Panc1 (cell line): Measurements from ENCODE around the gene GPHA2. TPM values are rescaled to one million over a fixed set of nuclear protein-coding genes. Genes with fewer than 3 reads are reported as not detected.

Experiments
- ATAC-seq: fragments of 200-7000 bp; cut with Tn5 transposase; 2 replicates; pipeline ENCODE4 v1.9.1; 2020; ENCODE audit warnings: mild to moderate bottlenecking, moderate library complexity
- BruUV-seq: library from RNA; stranded (reverse); fragments of 400-500 nt; replicated peaks from 2 replicates; lab custom pipeline; 2021; lab: Mats Ljungman, UMichigan
- CTCF ChIA-PET: fragments of 300-600 bp; sonication (Branson Sonifier 250); formaldehyde crosslinking; loops from one replicate; lab custom pipeline; 2022; ENCODE audit warnings: antibody characterized with exemption; lab: Charles Lee
- POLR2A ChIA-PET: fragments of 300-600 bp; sonication (Branson Sonifier 250); formaldehyde crosslinking; loops from one replicate; lab custom pipeline; 2022; ENCODE audit warnings: antibody characterized with exemption; lab: Charles Lee
- DNase-seq: peaks from one replicate; pipeline ENCODE4 v3.0.0-alpha.2; 2010; ENCODE audit warnings: low read depth, low spot score
- H3K27ac ChIP-seq: 2 replicates; pipeline ENCODE4 v1.5.1; 2011; ENCODE audit warnings: mild to moderate bottlenecking, low read length, inconsistent platforms
- H3K27me3 ChIP-seq: fragments of 200-500 bp; sonication (Bioruptor generic); 2 replicates; pipeline ENCODE4 v1.6.0; 2014; ENCODE audit warnings: low read length, inconsistent platforms; ENCODE audit not compliant: control insufficient read depth, insufficient read depth
- H3K36me3 ChIP-seq: fragments of 200-500 bp; sonication (Bioruptor generic); 2 replicates; pipeline ENCODE4 v1.5.1; 2014; ENCODE audit warnings: inconsistent platforms, mild to moderate bottlenecking, low read length, moderate library complexity; ENCODE audit not compliant: control insufficient read depth, insufficient read depth
- H3K4me1 ChIP-seq: 2 replicates; pipeline ENCODE4 v1.5.1; 2011; ENCODE audit warnings: inconsistent platforms, mild to moderate bottlenecking, low read length, moderate library complexity; ENCODE audit not compliant: control insufficient read depth, insufficient read depth
- H3K4me3 ChIP-seq, 2 experiments: 2 replicates each; pipeline ENCODE4 v1.5.1; 2011 to 2012; ENCODE audit warnings: low read depth in 2 of 2, low read length in 2 of 2, mild to moderate bottlenecking in 2 of 2, inconsistent platforms in 1 of 2, moderate library complexity in 1 of 2
- H3K9me3 ChIP-seq: fragments of 200-500 bp; sonication (Bioruptor generic); 2 replicates; pipeline ENCODE4 v1.5.1; 2014; ENCODE audit warnings: low read depth, mild to moderate bottlenecking, inconsistent platforms, low read length, moderate library complexity; ENCODE audit not compliant: control insufficient read depth, insufficient read depth
- POLR2AphosphoS5 ChIP-seq: IDR thresholded peaks from 2 replicates; pipeline ENCODE4 v1.6.1; 2012; ENCODE audit warnings: mild to moderate bottlenecking, low read depth, low read length, moderate library complexity
- SIN3A ChIP-seq: IDR thresholded peaks from 2 replicates; pipeline ENCODE4 v1.6.1; 2012; ENCODE audit warnings: low read depth, mild to moderate bottlenecking, low read length, moderate library complexity, borderline replicate concordance; ENCODE audit not compliant: insufficient read depth
- TCF7L2 ChIP-seq: IDR thresholded peaks from 2 replicates; pipeline ENCODE4 v1.6.1; 2011; ENCODE audit warnings: mild to moderate bottlenecking, low read depth, low read length, inconsistent platforms
- in situ Hi-C: cut with HindIII; loops from 2 replicates; pipeline ENCODE4 v1.10.0; 2016; ENCODE audit warnings: low sequenced_read_pairs, low pct_unique_long_range_greater_than_20kb
- intact Hi-C: fragments of 100-400 bp; cut with micrococcal nuclease; formaldehyde crosslinking; loops from one replicate; pipeline ENCODE4 v1.10.0; 2022; ENCODE audit not compliant: unreplicated experiment
- total RNA-seq: library from RNA; stranded (reverse); gene quantifications from one replicate; pipeline ENCODE4 v1.2.1, GENCODE V29; 2021; ENCODE audit not compliant: unreplicated experiment
- TF ChIP-seq, protein P1 (sequence below), 2 experiments: IDR thresholded peaks; 2 replicates each; pipeline ENCODE4 v1.6.1; 2011 to 2012; ENCODE audit warnings: low read depth in 2 of 2, control low read depth in 1 of 2, low read length in 1 of 2, mild to moderate bottlenecking in 1 of 2, moderate library complexity in 1 of 2; ENCODE audit not compliant: insufficient read depth in 1 of 2
- TF ChIP-seq, protein P2 (sequence below): fragments of 450-650 bp; IDR thresholded peaks from 2 replicates; pipeline ENCODE4 v1.5.1; 2017; ENCODE audit warnings: mild to moderate bottlenecking

GPHA2 gene
- total RNA-seq, 1 experiment from 2014 or later = not detected

DNA sequence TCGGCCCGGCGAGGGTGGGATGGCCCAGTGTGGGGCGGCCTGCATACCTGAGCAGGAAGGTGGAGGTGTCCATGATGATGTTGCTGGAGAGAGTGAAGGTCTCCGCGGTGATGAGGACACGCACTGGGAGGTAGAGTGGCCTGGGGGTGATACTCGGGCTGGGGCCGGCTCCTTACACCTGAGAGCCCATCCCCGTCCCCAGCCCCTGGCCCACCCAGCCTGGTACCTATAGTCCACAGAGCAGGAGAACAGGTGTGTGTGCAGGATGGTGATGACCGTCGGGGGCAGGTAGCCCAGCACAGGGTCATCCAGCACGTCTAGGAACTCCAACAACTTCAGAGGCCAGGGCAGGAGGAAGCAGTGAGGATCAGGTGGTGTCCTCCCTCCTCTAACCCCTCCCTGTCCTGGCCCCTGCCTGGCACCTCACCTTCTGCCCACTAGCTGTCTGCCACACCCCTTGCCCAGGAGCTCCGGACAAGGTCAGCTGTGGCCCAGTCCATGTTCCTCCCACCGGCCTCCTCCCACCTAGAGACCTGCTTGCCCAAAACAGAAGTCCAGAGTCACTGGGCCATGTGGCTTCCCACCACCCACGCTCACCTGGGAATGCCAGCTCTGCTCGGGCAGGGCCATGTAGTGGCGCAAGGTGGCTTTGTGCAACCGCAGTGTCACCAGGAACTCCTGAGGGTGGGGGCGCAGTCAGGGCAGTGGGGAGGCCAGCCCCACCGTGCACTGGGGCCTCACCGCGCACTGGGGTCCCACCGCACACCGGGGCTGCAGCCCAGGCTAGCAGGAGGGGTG, 30.0 kb downstream of the GPHA2 start:
- TF ChIP-seq, protein P1, sequence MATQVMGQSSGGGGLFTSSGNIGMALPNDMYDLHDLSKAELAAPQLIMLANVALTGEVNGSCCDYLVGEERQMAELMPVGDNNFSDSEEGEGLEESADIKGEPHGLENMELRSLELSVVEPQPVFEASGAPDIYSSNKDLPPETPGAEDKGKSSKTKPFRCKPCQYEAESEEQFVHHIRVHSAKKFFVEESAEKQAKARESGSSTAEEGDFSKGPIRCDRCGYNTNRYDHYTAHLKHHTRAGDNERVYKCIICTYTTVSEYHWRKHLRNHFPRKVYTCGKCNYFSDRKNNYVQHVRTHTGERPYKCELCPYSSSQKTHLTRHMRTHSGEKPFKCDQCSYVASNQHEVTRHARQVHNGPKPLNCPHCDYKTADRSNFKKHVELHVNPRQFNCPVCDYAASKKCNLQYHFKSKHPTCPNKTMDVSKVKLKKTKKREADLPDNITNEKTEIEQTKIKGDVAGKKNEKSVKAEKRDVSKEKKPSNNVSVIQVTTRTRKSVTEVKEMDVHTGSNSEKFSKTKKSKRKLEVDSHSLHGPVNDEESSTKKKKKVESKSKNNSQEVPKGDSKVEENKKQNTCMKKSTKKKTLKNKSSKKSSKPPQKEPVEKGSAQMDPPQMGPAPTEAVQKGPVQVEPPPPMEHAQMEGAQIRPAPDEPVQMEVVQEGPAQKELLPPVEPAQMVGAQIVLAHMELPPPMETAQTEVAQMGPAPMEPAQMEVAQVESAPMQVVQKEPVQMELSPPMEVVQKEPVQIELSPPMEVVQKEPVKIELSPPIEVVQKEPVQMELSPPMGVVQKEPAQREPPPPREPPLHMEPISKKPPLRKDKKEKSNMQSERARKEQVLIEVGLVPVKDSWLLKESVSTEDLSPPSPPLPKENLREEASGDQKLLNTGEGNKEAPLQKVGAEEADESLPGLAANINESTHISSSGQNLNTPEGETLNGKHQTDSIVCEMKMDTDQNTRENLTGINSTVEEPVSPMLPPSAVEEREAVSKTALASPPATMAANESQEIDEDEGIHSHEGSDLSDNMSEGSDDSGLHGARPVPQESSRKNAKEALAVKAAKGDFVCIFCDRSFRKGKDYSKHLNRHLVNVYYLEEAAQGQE (IDR thresholded peaks at IDR 0.05; ENCODE audit: insufficient read depth in 1 of 2, low read depth in 2 of 2, low read length in 1 of 2) = no peak
- no peak for TF ChIP-seq TCF7L2
- no peak for TF ChIP-seq SIN3A
- no peak for TF ChIP-seq POLR2AphosphoS5
- TF ChIP-seq, protein P2, sequence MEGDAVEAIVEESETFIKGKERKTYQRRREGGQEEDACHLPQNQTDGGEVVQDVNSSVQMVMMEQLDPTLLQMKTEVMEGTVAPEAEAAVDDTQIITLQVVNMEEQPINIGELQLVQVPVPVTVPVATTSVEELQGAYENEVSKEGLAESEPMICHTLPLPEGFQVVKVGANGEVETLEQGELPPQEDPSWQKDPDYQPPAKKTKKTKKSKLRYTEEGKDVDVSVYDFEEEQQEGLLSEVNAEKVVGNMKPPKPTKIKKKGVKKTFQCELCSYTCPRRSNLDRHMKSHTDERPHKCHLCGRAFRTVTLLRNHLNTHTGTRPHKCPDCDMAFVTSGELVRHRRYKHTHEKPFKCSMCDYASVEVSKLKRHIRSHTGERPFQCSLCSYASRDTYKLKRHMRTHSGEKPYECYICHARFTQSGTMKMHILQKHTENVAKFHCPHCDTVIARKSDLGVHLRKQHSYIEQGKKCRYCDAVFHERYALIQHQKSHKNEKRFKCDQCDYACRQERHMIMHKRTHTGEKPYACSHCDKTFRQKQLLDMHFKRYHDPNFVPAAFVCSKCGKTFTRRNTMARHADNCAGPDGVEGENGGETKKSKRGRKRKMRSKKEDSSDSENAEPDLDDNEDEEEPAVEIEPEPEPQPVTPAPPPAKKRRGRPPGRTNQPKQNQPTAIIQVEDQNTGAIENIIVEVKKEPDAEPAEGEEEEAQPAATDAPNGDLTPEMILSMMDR = no peak
- no peak overlapping the region for H3K4me3 ChIP-seq
- CTCF ChIA-PET = no interaction called here

DNA sequence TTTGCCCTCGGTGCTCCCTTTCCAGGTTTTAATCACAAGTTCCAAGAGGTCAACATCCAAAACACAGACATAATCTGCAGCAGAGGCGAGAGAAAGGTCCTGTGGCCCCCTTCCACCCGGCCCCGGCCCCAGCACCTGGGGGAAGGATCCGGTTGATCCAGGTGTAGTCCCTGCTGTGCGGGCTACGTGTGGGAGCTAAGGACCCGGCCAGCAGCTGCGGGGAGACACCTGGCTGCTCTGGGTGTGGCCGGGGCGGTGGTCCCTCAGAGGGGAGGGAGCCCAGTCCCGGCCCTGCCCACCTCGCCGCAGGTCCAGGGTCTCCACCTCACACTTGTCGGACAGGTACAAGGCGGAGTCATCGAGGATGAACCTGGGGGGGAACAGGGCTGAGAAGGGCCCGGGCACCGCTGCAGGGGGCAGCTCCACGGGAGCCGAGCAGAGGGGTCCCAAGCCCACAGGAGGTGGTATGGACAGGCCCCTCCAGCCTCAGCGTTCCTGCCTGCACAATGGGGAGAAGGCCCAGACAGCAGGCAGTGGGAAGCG, 32.3 kb downstream of the GPHA2 start:
- no peak for TF ChIP-seq POLR2AphosphoS5
- no peak for TF ChIP-seq TCF7L2
- TF ChIP-seq, protein P2 = no peak
- TF ChIP-seq SIN3A = no peak
- TF ChIP-seq, protein P1 (IDR thresholded peaks at IDR 0.05; ENCODE audit: insufficient read depth in 1 of 2, low read depth in 2 of 2, low read length in 1 of 2) = no peak
- ChIA-PET CTCF (no interaction called here), POLR2A (no interaction called here)
- BruUV-seq = no TSS peak
- no peaks in the 10 kb centered on the region for H3K9me3 ChIP-seq
- H3K27me3 ChIP-seq = no peaks in the 10 kb centered on the region
- ATAC-seq = no peak
- peaks cover 2% of the 10 kb centered on the region; the same call in 1 of the 2 replicates for H3K36me3 ChIP-seq
- H3K4me1 ChIP-seq = peaks cover 7% of the 10 kb centered on the region
- DNase-seq = no peak
- H3K4me3 ChIP-seq = no peak overlapping the region
- H3K27ac ChIP-seq = no peak overlapping the region
- in situ Hi-C loops (no loop called here), intact Hi-C loops (no loop called here)

More for the DNA sequence above, 30.0 kb downstream of the GPHA2 start:
- POLR2A ChIA-PET = no interaction called here
- H3K36me3 ChIP-seq = peaks cover 2% of the 10 kb centered on the region; the same call in 1 of the 2 replicates
- BruUV-seq = no TSS peak
- H3K27ac ChIP-seq = no peak overlapping the region
- no peak for ATAC-seq
- intact Hi-C loops = no loop called here
- in situ Hi-C loops = no loop called here
- no peaks in the 10 kb centered on the region for H3K27me3 ChIP-seq
- no peaks in the 10 kb centered on the region for H3K9me3 ChIP-seq
- H3K4me1 ChIP-seq = no peaks in the 10 kb centered on the region
- DNase-seq = no peak
